Measurements from ENCODE around the gene TUBA4B.
"Not testable (repeated sequence)": the region's sequence is repeated elsewhere in the genome, so short reads cannot be mapped to it uniquely, and the experiment has no call there.

TUBA4B gene

GRCh38 chr2:219308142-219309101 lies 55.4 kb downstream of the TUBA4B start:
- H3K4me3 ChIP-seq (ENCODE audit: low read depth, low read length): peak overlapping the region; percentile 19
- in situ Hi-C loops (cut with HindIII; ENCODE audit: low sequenced_read_pairs): no loop called here

GRCh38 chr2:219309278-219309677 lies 56.2 kb downstream of the TUBA4B start, which contains the start of gene PTPRN:
Gene PTPRN (minus strand): TSS chr2:219309401. CDS start chr2:219309332, 69 bp downstream.
- in situ Hi-C loops (cut with HindIII; ENCODE audit: low sequenced_read_pairs): no loop called here
- DNase-seq (ENCODE audit: low read depth): no peak
- no peak for TF ChIP-seq CTCF (IDR thresholded peaks at IDR 0.05; ENCODE audit: low read depth, low read length, missing control alignments)
- peak within 1 kb of the TSS; percentile 19 for H3K4me3 ChIP-seq (ENCODE audit: low read depth, low read length)

More at GRCh38 chr2:219308142-219309101, 55.4 kb downstream of the TUBA4B start:
- TF ChIP-seq CTCF (IDR thresholded peaks at IDR 0.05; ENCODE audit: low read depth, low read length, missing control alignments): no peak
- DNase-seq (ENCODE audit: low read depth): no peak

GRCh38 chr2:219312683-219313263 lies 59.7 kb downstream of the TUBA4B start:
- H3K4me3 ChIP-seq (ENCODE audit: low read depth, low read length); in situ Hi-C loops (cut with HindIII; ENCODE audit: low sequenced_read_pairs); DNase-seq (ENCODE audit: low read depth): not testable (repeated sequence)

GRCh38 chr2:219314804-219315468 lies 61.9 kb downstream of the TUBA4B start:
- in situ Hi-C loops (cut with HindIII; ENCODE audit: low sequenced_read_pairs): no loop called here
- no peak for TF ChIP-seq CTCF (IDR thresholded peaks at IDR 0.05; ENCODE audit: low read depth, low read length, missing control alignments)
- DNase-seq (ENCODE audit: low read depth): no peak
- no peak overlapping the region for H3K4me3 ChIP-seq (ENCODE audit: low read depth, low read length)
